NCI-H128 (cell line): ENCODE results near the gene MS4A6E.
"Not testable (repeated sequence)": the region's sequence is repeated elsewhere in the genome, so short reads cannot be mapped to it uniquely, and the experiment has no call there.

Experiments used
- DNase-seq: peaks from one replicate; lab custom pipeline; 2025; ENCODE audit not compliant: unreplicated experiment; lab: John Stamatoyannopoulos, UW

Gene MS4A6E, protein sequence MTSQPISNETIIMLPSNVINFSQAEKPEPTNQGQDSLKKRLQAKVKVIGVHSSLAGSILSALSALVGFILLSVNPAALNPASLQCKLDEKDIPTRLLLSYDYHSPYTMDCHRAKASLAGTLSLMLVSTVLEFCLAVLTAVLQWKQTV

DNA sequence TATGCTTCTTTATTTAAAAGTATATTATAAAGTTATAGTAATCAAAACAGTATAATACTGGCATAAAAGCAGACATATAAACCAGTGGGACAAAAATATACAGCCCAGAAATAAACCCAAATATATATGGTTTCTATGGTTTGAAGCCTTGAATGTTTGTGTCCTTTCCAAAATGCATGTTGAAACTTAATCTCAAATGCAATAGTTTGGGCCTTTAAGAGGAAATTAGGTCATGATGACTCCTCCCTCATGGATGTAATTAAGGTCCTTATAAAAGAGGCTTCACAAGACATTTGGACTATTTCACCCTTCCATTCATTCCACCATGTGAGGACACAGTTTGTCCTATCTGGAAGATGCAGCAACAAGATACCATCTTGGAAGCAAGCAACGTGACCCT is at the start of gene MS4A6E:
Gene MS4A6E (plus strand): TSS at position 301 of the 400 bp plus-strand sequence. CDS start 7,641 bp downstream, outside the sequence.
- no peak for DNase-seq

DNA sequence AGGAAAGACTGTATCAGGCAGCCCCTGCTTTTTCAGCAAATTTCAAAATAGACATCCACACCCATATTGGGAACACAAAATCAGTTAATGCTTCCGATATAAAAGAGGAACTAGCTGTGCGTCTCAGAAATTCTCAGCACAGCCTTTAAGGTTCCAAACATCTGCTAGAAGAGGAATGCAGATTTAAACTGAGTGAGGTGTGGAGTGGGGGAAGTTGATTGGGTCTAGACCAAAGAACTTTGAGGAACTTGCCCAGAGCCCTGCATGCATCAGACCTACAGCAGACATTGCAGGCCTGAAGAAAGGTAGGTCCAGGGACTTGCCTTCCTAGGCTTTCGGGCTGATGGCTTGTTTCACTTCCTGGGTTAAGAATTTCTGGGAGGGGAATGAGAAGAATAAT is 46.6 kb upstream of the MS4A6E start, which contains the start of gene MS4A4A:
Gene MS4A4A (plus strand): TSS at position 255 of the 400 bp plus-strand sequence. CDS start 10 bp downstream, at position 265.
- DNase-seq: no peak

DNA sequence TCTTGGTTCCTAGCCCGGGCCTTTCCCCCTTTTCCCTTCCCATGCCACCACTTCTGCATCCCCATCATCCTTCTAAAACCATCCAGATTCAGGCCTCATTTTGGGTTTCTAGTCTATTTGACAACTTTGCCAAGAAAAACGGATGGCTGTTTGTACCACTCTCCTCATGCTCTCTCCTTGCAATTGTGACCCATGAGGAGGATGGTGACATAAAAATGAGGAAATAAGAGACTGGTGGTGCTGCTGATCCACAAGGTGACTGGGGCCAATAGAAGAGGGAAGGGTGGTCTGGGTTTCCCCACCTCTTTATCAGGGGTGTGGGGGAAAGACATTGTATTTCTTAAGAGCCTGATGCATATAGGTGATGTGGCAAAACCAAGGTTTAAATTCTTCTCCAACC is 45.6 kb upstream of the MS4A6E start:
- DNase-seq: no peak

DNA sequence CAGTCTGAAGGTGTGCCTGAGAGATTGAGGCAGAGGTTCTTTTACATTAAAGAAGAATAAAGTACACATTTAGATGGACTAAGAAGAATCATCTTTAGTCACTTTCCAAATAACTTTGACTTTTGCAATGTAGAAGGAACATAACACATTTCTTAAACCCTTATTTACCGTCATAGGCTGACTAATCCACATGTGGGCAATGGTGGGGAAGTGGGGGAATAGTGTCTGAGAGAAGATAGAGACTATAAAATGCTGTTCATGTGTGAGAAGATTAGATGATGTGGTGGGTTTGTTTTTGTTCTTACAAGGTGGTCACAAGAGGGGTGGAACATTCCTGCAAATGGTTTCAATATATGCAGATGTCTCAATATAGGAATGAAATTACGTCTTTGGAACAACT is 44.8 kb upstream of the MS4A6E start:
- no peak for DNase-seq

DNA sequence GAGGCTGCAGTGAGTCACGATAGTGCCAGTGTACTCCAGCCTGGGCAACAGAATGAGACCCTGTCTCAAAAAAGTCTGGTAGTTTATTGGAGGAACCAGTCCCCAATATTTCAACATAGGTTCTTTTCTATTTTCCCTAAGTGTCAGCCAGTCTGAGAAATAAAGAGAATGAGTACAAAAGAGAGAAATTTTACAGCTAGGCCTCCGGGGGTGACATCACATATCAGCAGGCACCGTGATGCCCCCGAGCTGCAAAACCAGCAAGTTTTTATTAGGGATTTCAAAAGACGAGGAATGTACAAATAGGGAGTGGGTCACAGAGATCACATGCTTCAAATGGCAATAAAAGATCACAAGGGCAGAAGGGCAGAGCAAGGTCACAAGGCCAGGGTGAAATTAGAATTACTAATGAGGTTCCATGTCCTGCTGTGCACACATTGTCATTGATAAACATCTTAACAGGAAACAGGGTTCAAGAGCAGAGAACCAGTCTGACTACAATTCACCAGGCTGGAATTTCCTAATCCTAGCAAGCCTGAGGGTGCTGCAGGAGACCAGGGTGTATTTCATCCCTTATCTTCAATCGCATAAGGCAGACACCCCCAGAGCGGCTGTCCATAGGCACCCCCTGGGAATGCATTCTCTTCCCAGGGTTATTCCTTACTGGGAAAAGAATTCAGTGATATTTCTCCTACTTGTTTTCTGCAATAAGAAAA is 41.5 kb upstream of the MS4A6E start:
- not testable (repeated sequence) for DNase-seq

DNA sequence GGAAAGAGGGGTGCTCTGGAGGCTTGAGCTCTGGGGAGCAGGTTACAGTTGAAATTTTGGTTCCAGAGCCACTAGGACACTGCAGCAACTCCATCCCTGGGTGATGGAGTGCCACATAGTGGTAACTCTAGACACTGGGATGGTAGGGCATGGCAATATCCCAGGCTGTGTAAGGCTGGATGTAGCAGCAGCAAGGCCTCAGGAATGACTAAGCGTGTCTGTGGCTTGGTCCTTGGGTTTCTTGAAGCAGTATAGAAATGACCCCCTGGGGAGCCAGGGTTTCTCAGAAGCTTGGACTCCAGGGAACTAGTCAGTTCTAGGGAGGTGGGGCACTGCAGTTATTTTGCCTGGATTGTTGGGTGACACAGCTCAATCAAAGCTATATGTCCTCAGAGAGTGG is 38.5 kb upstream of the MS4A6E start:
- DNase-seq: no peak

DNA sequence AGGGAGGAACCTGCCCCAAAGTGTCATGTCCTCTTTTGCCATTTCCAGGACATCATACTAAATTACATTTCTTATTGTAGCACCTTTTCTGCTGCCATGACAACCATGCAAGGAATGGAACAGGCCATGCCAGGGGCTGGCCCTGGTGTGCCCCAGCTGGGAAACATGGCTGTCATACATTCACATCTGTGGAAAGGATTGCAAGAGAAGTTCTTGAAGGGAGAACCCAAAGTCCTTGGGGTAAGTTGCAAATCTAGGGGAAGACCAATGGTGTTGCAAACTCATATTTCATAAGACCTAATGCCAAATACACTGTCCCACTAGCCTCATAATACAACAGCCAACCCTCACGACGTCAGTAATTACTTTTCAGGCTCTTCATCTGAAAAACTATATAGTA is 34.9 kb upstream of the MS4A6E start:
- DNase-seq: no peak

DNA sequence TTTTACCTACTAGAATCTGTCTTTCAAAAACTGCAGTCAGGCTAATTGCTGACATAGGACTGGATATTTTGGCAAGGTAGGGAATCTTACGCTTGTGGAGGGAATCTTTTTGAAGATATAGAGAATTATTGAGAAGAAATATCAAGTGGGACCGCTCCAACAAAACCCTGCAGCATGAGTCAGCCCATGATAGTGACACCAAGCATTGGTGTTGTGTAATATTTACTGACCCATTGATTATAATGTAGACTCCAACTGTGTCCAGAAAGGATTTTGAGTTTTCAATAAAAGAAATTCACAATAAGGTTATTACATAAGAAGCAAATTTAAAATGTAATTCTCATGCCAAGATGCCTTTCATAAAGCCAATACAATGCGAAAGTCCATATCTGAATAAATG is 25.9 kb upstream of the MS4A6E start:
- no peak for DNase-seq

DNA sequence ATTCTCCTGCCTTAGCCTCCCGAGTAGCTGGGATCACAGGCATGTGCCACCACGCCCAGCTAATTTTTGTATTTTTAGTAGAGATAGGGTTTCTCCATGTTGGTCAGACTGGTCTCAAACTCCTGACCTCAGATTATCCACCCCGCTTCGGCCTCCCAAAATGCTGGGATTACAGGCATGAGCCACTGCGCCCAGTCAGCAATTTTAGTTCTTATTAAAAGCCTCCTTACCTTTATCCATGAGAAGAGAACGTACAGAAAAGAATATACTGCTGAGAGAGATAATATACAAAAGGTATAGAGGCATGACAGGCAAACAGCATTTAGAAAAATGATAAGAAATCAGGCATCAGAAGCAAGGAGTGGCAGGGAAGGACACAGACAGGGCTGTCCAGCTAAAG is 25.2 kb upstream of the MS4A6E start:
- not testable (repeated sequence) for DNase-seq

DNA sequence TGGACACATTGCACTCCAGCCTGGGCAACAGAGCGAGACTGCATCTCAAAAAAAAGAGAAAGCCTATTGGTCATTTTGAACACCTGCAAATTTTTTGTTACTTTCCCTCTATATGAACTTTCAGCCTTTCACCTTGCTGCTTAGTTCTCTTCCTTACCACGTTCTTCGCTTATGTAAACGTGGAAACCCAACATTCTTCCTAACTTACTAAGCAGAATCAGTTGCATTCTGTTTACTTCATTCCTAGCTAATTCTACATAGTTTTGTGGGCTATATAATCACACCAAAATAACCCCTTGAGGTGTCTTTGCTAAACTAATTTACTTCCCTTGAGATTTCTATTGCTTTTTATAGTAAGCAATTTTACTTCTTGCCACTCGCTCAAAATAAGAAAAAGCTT is 23.4 kb upstream of the MS4A6E start:
- DNase-seq: no peak

DNA sequence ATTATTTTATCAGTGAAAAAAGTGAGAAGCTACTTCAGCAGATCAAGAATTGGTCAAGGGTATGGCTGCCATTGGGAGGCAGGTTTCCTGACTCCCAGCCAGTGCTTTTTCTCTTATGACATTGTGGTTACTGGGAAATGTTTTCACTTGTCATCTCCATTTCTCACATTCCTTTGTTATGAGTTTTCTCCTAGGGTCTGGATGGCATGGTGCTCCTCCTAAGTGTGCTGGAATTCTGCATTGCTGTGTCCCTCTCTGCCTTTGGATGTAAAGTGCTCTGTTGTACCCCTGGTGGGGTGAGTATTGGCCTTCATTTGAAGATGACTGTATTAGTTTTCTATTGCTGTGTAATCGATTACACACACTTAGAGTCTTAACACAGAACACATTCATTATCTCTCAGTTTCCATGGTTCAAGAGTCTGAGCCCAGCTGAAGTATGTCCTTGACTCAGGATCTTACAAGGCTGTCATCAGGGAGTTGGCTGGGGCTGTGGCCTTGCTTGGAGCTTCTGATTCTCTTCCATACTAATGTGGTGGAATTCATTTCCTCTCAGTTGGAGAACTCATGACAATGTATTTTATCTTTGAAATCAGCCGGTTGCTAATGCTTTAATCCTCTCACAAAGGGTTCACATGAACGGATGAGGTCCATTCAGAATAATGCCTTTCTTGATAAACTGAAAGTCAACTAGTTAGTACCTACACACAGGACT is 21.0 kb upstream of the MS4A6E start:
- DNase-seq: no peak

DNA sequence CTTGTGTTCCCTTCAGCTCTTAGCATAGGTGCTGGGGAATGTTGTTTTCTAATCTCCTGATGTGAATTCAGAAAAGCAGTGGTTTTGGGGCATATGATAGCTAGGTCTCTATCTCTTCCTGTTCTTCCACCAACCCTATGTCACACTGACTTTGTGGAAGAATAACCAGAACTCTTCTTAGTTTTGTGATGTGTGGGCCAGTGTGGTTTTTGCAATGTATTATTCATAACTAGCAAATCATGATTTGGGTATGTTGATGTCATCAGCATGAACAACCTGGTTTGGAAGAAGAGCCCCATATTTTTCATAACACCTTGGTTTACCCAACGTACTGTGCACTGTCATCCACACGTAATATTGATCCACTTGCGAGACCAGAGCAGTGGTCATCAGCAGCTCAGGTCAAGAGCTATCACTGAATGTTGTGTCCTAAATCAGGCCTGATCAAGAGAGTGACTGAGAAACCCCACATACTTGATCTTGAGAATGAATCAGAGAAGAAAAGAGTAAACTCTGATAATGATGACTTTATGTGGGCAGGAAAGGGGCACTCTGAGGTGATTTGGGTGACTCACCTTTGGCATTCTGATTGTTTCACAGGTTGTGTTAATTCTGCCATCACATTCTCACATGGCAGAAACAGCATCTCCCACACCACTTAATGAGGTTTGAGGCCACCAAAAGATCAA is 19.4 kb upstream of the MS4A6E start:
- no peak for DNase-seq

DNA sequence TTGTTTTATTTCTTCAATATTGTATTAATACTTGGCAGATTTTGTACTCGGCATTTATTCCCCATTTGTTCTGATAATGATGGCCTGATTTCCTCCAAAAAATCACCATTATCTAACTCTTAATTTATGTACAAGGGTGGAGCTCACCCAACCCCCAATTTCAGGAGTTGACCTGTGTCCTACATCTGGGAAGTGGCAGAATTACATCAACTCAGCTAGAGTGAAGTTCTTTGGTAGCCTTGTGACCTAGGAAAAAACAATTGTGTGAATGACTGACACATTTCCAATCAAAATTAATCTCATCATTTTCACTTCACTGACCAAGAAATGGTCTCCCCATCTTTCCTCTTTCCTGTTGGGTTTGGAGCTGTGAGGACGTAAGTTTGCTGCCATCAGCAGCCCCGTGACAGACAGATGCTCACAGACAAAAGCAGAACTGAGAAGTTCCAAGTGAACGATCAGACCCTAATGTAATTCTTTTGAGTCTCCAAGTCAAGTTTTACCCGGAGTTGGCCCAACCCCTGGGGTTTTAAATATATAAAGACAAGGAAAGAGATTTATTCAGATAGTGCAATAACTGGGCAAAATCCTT is 16.6 kb upstream of the MS4A6E start:
- DNase-seq: no peak

DNA sequence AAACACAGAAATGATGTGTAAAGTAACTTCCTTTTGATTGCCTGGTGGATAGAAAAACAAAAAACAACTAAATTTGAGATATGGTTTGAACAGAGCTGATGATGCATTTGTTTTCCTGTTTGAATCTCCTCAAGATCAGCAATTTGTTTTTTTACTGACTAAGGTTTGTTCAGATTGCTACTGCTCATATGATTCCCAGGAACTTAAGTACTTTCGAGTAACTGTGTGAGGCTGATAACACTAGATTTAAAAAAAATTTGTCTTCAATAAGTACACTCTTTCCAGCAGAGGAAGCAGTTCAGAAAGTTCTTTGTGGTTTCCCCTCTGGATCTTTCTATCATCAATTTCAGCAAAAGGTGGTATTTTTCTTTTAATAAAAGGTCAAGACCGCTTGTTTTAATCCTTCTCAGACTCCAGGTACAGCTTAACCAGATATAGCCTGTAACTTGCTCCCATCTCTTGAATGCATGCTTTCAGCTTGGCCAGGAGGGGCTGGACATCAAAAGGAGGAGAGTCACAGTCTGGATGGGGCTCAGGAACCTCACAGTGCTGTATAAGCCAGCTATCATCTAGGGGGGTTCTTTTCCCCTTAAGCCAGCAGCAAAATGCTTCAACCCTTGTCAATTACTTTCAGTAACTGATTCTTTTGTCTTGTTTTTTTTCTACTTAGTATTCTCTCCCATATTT is 12.3 kb upstream of the MS4A6E start:
- no peak for DNase-seq

DNA sequence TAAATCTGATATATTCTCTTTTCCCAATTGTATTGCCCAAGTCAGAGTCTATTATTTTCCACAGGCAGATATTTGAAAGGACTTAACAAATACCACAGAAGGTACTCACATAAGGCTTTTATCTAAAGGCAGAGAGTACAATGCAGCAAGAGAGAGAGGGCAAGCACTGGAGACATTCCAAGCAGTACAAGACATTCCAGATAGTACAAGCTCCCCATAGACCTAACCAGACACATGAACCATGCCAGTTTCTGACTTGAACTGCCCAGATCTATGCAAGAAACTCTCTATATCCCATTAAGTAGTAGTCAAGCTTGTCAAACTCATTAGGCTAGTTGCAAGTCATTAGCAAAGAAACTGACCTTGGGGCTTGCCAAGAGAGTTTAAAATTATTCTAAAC is 11.2 kb upstream of the MS4A6E start:
- no peak for DNase-seq

DNA sequence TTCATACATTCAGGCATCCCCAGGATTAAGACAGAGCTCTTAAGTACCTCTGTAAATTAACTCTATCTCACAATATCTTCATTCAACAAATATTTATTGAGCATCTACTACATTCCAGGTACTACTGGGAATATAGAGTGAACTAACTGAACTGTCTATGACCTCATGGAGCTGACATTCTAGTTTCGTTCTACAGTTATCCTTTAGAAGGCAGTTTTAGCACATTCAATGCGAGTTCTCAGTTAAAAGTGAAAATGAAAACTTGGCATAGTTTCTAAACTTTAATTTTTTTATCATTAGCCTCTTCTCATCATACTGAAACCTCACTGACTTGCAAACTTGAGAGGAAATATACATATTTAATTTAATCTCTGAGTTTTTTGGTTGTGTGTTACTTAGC is 10.7 kb upstream of the MS4A6E start:
- no peak for DNase-seq

DNA sequence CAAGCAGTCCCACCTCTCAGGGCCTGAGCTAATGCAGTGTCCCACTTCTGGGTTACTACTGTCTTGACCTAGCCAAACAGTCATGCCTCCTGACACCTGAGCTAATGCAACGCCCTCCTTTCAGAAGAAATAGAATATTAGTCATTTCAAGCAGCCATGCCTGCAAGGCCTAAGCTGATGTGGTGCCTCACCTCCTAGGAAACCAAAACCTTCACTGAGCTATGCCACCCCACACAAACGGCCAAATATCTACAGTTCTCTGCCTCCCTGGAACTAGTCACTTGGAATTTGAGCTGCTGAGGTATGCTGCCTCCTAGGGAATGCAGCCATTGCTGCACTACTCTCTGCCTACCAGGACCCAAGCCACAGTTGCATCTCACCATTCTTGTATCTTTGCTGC is 8.3 kb upstream of the MS4A6E start:
- DNase-seq: no peak

DNA sequence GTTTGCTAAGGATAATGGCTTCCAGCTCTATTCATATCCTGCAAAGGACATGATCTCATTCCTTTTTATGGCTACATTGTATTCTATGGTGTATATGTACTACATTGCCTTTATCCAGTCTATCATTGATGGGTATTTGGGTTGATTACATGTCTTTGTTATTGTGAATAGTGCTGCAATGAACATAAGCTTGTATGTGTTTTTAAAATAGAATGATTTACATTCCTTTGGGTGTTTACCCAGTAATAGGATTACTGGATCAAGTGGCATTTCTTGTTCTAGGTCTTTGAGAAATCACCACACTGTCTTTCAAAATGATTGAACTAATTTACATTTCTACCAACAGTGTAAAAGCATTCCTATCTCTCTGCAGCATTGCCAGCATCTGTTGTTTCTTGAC is 6.0 kb upstream of the MS4A6E start:
- DNase-seq: no peak

DNA sequence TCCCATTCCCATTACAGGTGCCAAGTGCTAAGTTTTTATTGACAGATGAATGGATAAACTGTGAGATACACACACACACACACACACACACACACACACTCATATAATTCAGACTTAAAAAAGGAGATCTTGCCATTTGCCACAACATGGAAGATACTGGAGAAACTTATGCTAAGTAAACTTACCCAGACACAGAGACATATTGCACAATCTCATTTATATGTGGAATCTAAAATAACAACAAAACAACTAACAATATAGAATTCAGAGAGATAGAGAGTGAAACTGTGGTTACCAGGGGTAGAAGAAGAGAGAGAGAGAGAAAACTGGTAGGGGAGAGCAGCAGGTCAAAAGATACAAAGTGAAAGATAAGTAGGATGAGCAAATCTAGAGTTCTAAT is 1.4 kb downstream of the MS4A6E start:
- DNase-seq: no peak

DNA sequence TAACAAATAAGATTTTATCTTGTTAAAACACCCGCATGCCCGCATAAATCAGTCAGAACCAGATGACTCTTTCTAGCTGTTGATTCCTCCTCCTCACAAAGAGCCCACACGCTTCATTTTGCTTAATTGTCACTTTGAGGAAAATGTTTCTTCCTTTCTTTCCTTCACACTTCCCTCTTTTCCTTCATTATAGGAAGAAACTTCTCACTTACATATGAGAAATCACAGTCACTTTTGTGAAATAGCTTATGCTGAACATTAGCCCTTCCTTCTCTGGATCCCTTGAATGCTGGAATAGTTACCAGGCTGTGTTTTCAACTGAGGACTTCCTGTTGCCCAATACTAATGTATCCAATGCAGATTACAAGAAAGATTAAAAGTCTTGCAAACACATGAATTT is 5.8 kb downstream of the MS4A6E start:
- no peak for DNase-seq
